ENCODE data around the gene ZNF408.

DNA sequence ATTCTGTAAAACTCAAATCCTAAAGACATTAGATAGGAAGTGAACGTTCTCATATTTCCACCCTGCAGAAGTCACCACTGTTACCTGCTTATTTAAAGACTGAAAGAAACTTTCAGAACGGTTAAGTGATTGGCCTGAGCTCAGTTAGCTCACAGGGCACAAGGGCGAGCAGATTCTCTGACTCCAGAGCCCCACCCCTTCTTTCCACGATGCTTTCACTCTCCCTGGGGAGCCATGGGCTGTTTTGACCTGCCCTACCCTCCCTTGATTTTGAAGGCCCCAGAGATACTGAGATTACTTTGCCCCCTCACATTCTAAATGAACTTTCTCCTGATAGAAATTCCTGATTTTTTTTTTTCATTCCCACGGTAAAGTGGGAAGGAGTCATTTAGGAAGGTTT lies 34.3 kb upstream of the ZNF408 start:
- TF ChIP-seq, protein P1, sequence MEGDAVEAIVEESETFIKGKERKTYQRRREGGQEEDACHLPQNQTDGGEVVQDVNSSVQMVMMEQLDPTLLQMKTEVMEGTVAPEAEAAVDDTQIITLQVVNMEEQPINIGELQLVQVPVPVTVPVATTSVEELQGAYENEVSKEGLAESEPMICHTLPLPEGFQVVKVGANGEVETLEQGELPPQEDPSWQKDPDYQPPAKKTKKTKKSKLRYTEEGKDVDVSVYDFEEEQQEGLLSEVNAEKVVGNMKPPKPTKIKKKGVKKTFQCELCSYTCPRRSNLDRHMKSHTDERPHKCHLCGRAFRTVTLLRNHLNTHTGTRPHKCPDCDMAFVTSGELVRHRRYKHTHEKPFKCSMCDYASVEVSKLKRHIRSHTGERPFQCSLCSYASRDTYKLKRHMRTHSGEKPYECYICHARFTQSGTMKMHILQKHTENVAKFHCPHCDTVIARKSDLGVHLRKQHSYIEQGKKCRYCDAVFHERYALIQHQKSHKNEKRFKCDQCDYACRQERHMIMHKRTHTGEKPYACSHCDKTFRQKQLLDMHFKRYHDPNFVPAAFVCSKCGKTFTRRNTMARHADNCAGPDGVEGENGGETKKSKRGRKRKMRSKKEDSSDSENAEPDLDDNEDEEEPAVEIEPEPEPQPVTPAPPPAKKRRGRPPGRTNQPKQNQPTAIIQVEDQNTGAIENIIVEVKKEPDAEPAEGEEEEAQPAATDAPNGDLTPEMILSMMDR (IDR thresholded peaks at IDR 0.05; ENCODE audit: borderline replicate concordance, extremely low read depth, low read length, poor library complexity, severe bottlenecking): no peak
- no peak for TF ChIP-seq EZH2 (IDR thresholded peaks at IDR 0.05; ENCODE audit: borderline replicate concordance, low read depth, low read length, severe bottlenecking)

Data from DND-41 (cell line).